HG02970 (cell line): ENCODE measurements around the gene OLFM3.

Experiments
- ATAC-seq: cut with Tn5 transposase; IDR thresholded peaks from one replicate; pipeline ENCODE4 v1.9.1; 2021; ENCODE audit warnings: mild to moderate bottlenecking, moderate library complexity, moderate number of reproducible peaks; ENCODE audit not compliant: unreplicated experiment, low FRiP score

OLFM3 gene

DNA sequence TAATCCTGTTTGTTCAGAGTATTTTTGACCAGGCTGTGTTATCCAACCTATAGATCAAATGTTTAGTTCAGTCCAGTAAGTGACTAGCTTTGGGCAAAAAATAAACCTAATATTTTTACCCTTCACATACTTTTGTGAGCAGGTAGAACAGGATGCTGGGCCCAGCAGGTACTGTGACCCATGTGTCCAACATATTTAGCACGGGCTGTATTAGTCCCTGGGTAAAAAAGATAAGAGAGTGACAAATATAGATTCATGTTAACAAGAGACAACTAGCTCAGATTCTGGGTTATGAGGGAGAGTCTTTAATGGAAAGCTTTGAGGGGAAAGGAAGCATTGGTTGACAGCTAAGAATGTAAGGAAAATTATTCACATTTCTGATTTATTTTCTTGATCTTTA is 43.1 kb downstream of the OLFM3 start:
- ATAC-seq = no peak

DNA sequence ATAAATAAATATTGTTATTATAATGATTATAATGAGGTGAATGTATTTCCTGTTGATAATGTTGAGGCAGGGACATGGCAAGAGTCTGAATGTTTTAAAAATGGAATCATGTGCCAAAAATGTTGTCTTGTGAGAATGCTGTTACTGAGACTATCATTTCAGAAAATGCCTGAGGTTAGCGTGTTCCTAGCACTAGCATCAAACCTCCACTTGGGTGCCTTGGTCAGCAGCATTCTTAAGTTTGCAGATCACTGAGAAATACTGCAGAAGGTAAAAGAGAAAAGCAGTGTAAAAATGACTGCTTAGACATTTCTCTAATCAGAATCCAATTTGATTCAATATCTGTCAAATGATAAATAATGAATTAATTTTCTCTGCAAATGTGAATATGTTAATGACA is 50.8 kb downstream of the OLFM3 start:
- no peak for ATAC-seq

DNA sequence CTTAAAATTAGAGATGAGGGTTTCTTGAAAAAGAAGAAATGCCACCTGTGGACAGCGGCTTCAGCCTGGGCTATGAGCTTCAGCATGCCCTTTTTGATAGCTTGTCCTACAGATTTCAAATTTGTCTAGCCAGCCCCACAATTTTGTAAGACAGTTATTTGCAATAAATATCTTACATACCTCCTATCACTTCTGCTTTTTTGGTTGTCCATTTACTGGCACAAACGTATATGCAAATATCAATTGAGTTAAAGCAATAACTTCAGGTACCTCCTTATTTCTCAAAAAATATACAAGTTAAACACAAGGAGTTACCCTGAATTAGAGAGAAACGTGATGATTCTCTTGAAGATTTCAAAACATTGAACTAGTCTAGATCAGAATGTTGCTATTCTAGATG is 53.5 kb downstream of the OLFM3 start:
- ATAC-seq = no peak

DNA sequence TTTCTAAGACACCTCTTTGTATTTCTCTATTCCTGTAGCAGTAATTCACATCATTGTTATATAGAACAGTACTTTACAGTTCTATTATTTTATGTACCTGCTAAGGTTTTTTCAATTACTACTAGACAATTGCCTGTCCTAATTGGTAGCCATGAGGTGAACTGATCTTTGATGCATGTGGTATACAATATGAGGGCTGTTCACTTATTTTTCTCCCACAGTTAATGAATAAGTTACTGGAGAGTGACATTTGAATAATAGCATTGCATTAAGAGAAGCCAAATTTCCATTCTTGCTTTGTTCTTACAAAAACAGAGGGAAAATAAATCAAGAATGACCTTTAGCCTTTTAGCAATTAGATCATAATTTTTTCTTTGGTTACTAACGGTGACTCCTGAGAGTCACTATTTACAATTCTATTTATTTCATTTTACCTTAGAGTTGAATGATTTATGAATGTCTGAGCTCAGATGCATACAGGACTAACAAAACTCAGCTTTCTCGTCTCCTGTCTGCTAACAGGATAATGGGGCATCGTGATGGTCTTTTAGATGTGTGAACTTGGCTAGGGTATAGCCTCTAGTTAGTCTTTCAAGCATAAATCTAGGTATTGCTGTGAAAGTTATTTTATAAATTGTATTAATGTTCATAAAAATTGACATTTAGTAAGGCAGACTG is 54.1 kb downstream of the OLFM3 start:
- no peak for ATAC-seq

DNA sequence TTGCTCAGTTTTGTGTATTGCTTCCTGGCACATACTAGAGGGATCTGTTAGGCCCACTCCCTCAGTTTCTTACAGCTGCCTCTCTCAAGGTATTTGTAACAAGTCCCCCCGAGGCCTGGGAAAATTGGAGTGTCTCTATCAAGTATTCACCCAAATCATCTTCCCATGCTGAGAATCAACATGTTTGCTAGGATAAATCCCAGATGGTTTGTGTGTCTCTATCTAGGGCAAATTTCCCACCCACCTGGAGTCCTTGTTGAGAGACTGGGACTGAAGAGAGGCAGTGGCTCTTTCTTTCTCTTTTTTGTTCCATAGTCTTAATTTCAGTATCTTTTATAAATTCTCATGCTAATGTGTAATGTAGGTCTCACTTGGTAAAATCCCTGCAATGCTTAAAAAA is 58.0 kb downstream of the OLFM3 start:
- ATAC-seq = no peak

DNA sequence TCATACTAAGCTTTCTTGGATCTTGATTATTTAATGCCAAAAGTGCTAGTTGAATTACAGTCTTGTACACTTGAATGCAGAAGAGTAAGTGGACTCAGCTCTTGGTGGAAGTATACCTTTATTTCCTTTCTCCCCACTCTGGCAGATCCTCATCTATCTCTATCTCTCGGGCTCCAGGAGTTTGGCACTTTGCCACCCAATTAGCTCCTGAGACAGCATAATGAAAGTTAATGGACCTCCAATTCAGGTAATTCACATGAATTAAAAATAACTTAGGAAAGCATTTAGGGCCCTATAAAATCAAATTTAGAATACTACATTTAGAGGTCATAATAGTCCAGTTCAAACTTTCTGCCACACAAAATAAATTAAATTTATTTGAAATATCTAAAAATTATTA is 67.4 kb downstream of the OLFM3 start:
- no peak for ATAC-seq

DNA sequence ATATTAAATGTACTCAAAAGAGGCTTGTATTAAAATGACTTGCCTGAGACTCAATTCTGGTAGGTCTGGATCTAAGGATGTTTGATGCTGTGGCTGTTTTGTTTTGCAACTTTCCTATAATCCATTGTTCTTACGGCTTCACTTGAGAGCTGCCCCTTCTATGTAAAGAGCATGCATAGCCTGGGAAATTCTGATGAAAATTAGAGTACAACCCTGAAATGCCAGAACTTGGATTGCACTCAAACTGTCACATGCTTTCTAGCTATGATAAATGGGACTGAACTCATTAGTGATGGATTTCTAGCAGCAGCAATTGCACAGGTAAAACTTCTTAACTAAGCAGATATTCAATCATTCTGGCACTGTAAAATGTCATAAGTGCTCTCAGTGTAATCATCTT is 67.9 kb downstream of the OLFM3 start:
- no peak for ATAC-seq

DNA sequence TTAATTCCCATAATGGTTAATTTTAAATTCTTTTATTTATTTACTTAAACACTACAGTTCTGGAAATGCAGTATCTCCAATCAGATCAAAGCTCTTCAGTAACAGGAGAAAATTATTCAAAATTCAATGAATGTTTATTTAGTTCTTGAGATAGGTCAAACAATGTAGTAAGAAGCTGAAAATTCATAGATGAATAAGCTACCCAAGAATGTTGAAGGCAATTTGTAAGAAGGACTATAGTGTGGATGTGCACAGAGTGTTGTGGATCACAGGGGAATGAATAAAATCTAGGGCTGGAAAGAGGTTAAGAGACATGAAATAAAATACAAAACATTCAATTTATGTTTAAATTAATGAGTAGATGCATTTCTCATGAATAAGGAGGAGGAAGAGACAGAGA is 72.0 kb downstream of the OLFM3 start:
- ATAC-seq = no peak

DNA sequence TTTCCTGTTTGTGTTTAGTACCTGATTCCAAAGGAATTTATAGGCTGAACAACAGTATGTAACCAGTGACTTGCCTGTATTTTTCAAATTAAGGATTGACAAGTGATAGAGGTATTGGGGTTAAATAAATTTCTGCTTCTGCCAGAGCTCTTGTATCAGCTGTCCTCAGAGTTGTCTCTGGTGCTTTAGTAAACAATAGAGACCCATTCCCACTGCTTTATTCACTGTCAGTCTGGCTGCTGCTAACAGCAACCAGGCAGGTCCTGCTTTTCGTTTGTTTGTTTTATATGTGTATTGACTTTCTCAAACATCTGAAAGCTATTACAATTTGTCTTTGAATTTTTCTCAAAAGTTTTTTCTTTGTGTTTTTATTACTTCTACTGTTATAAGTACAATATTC is 76.1 kb downstream of the OLFM3 start:
- no peak for ATAC-seq

DNA sequence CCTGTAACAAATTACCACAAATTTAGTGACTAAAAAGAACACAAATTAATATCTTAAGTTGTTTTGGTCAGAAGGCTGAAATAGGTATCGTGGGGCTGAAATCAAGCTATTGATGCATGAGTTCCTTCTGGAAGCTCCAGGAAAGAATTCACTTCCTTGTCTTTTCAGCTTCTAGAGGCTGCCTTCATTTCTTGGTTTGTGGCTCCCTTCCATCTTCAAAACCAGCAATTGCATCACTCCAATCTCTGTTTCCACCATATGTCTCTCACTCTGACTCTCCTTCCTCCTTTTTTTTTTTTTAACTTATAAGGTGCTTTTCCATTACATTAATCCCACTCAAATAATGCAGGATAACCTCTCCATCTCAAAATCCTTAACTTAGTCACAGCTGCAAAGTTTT is 78.4 kb downstream of the OLFM3 start:
- no peak for ATAC-seq

DNA sequence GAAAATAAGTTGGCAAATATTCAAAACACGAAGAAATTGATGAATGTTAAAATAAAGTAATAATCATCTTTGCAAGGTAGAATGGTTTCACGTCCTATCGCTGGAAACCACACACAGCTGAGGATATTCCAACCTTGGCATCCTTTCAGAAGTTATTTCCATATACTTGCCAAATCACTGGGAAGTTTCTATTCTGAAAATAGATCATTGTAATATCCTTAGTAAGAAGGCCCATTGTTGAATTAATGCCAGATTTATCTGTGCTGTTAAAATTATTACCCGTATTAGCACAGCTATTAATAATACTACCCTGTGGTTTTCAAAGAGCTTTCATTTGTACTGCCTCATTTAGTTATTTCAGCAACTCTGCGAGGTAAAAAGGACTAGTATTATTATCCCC is 81.1 kb downstream of the OLFM3 start:
- no peak for ATAC-seq

DNA sequence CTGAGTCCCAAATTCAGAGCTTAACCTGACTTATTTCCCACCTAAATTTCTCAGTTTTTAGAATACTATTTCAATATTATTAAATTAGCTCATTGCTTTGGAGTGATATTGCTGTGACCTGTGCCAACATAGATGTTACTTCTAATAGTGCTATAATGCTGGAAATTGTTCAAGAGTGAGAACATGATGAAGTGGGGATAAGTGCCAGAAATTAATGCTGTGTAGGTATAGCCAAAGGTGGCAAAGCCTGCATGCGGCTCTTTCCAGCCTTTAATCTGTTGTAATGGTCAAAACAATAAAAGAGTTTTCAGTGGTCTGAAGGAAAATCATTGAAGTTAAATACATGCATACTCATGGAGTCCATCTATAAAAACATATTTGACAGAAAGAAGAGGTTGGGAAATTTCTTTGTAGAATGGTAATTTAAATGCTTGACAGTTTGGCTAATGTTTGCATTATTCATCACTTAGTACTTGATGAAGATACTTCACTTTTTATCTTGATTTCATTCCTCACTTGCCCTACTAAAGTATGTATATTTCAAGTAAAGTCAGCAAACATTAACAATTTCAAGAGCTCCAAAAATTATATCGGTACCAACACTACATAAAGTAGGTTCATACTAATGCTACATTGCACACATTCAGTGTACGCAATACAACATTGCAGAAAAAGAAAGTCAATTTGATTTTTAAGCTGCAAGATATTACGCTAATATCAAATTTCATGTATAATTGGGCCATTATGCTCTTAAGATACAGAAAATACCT is 82.1 kb downstream of the OLFM3 start:
- no peak for ATAC-seq

DNA sequence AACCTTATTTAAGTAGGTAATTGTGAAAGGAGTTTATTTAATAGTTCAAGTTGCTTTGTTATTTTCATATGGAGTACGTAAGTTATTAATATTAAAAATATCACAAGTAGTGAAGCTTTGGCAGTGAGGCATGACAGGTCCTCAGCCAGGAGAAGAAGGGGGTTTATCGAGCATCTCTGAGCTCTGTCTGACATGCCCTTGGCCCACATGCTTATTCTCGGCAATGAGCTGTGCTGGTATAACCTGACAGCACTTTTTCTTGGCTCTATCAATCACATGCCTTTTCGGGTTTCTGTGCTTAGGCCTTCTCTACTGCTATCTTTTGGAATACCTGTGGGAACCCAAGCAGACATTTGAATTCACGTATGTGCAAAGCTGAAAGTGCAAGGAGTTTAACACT is 84.8 kb downstream of the OLFM3 start:
- ATAC-seq = no peak

DNA sequence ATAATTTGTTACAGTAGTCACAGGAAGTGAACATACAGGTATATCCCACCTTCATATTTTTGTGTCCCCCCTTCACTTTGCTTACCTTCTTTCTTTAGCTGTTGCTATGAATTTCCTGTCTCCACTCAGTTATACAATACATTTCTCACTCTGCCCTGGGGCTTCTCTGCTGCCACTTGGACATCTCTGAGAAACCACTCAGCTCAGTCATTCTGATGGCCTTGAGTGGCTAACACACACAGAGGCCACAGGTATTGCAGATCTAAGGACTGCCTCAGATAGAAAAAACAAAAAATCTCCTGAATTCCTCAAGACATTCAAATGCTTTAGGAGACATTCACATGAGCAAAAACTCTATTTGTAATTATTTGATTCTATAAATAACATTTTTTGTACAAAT is 87.7 kb downstream of the OLFM3 start:
- no peak for ATAC-seq

DNA sequence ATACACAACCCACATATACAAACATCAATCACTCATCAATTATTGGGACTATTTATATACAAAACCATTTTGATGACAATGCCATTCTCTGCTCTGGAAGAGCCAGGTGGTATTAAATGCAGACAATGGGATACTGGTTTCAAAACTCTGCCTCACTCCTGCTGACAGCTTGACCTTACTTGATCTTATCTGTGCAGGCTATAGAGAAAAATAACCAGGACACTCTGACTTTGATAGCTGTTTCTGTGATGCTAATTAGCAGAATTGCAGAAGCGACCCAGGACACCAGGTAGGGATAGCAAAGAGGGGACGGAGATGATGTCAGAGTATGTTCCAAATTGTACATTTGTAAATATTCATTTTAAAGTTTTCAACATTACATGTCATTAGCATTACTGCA is 89.5 kb downstream of the OLFM3 start:
- ATAC-seq = no peak

DNA sequence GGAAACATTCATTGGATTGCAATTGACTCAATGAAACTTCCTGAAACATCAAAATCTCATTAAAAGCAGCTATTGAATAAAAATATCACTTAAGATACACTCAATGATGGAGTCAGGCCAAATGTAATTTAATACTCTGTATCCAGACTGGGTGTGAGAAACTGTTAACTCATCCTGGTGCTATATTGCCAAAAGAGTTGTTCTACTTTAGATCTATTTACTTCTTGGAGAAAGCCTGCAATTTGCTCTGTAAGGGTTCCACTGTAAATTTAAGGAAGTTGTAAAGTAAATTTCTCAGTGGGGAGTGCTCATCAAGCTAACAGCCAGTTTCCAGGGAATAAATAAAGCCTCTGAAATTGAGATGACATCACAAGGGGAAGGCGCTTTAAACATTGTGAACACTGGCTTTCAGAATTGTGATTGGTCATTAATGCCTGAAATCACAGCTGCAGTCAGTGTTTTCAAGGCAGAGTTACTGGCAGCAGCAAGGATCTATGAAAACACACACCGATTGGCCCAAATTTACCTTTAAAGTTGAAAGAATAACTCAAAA is 91.4 kb downstream of the OLFM3 start:
- no peak for ATAC-seq

DNA sequence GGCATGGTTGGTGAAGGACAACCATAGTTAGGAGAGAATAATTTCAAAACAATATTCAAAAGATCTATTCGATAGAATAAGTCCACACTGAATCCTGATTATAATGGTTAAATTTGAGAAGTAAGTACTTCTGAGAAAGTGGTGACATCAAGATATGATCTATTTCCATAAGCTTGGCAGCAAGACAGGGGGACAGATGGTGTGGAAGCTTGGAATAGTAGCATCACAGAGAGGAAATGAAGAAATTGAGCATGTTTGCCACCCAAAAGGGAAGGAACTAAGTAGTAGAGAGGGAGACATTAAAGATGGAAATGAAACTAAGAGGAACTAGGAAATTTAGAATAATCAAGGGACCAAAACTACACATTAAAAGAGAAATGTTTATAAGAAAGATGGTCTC is 94.5 kb downstream of the OLFM3 start:
- ATAC-seq = no peak

DNA sequence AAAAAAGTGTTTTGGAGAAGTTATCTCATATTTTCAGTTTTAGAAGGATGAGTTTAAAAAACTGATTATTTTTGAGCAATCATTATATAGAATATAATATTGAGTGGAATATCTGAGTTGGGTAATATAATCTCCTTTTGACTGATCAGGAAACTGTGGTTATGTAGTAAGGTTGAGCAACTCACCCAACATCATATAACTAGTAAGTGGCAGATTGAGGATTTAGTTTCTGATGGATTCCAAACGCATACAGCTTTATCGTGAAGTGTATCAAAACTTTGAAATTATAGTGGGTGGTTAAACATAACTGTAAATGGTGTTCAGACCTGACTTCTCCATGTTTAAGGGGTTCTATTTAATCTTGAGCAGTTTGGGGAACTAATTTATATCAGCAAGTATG is 98.6 kb downstream of the OLFM3 start:
- ATAC-seq = no peak

DNA sequence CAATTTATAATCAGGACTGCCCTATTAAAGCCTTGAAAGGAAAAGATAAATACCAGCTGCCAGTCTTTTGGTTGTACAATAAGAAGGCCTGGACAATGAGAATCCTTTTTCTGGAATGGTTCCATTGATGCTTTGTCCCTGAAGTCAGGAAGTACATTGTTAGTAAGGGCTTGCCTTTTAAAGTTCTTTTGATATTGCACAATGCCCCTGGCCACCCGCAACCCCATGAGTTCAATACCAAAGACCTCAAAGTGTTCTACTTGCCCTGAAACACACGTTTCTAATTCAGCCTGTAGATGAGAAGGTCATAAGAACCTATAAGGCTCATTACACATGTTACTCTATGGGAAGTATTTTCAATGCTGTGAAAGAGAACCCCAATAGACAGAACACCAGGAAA is 112.1 kb downstream of the OLFM3 start:
- ATAC-seq = no peak

DNA sequence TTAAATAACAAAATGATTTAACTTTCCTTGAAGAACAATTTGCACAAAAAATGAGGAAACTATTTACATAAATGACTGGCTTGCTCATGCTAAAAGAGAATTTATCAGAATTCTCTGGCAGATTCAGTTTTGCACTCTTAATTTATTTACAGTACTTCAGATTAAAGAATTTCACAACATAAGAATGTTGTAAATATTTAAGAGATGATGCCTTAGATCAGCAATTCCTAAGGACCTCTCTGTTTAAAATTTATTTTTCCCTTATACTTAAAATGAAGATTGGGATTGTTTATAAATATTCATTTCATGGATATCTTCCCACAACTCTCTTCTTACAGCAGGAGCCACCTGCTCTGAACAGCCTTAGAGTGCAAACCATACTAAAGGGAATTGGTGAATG is 120.8 kb downstream of the OLFM3 start:
- no peak for ATAC-seq

DNA sequence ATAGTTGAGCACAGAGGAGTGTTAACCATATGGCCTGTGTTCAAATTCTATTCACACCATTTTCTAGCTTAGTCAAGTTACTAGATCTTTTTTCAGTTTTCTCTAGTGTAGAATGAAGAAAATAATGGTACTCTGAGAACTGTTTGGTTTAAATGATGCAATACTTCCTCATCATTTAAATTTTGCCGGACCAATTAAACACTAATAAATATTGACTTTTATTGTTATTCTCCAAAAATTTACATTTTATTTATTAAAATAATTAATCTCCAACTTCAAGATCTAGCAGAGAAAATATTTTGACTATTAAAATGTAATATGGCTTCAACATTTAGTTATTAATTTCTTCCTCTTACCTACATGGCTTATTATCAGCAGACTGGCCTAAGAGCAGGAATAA is 123.1 kb downstream of the OLFM3 start:
- no peak for ATAC-seq

DNA sequence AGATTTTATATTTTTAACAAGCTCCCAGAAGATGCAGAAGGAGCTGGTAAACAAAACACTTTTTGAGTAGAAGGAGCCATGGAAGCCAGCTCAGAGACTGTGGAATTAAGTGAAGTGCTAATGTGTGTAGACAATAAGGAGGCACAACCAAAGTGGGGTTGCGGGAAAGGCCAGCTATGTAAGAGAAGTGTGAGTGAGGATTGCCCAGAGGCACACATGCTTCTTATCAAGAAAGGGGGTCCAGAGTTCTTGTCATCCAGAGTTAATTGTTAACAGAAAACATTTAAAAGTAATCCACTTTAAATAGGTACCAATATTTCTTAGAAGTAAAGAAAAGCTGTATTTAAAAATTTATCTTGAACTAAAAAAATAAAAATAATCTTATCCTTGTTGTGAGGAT is 136.8 kb downstream of the OLFM3 start:
- ATAC-seq = no peak
